ENCODE results near the gene AIFM3. TPM values are rescaled to one million over a fixed set of nuclear protein-coding genes. Genes with fewer than 3 reads are reported as not detected.

The AIFM3 gene
- total RNA-seq, 4 donors from 2014 or later = 112 to 150 (median 126) TPM

GRCh38 chr22:21009638-21010425 lies 42.8 kb downstream of the AIFM3 start:
- no peak for TF ChIP-seq POLR2AphosphoS5 (IDR thresholded peaks at IDR 0.05)
- TF ChIP-seq EP300 (IDR thresholded peaks at IDR 0.05; ENCODE audit: low read depth) = no peak
- no peak for TF ChIP-seq CTCF (IDR thresholded peaks at IDR 0.05)
- TF ChIP-seq POLR2A (IDR thresholded peaks at IDR 0.05) = no peak
- Histone ChIP-seq H3K4me1 (peaks cover 5 to 13% (median 12%) of the 10 kb centered on the region in 4 donors), H3K9me3 (no peaks in the 10 kb centered on the region), H3K27me3 (no peaks in the 10 kb centered on the region), H3K27ac (no peak overlapping the region), H3K4me3 (no peak overlapping the region), H3K36me3 (no peaks in the 10 kb centered on the region)
- WGBS, 2 donors (ENCODE audit: low coverage in 1 of 2) = 59 to 67% methylated on average over 3 to 10 of the region's 10 CpGs
- in situ Hi-C loops (cut with MboI; ENCODE audit: low pct_ligation_motif_present in 1 of 4, low pct_unique_long_range_greater_than_20kb in 1 of 4, low sequenced_read_pairs in 3 of 4) (no loop called here), intact Hi-C loops (cut with DNase I; ENCODE audit: low total_unique reads) (no loop called here)
- peak; percentile 35 for DNase-seq

- H3K27ac ChIP-seq = no peak overlapping the region
- no peaks in the 10 kb centered on the region for H3K9me3 ChIP-seq
- H3K4me1 ChIP-seq = peaks cover 12 to 21% (median 19%) of the 10 kb centered on the region in 4 donors
- H3K36me3 ChIP-seq = no peaks in the 10 kb centered on the region
- intact Hi-C loops (cut with DNase I; ENCODE audit: low total_unique reads) (no loop called here), in situ Hi-C loops (cut with MboI; ENCODE audit: low pct_ligation_motif_present in 1 of 4, low pct_unique_long_range_greater_than_20kb in 1 of 4, low sequenced_read_pairs in 3 of 4) (no loop called here)
- no peak overlapping the region for H3K4me3 ChIP-seq
- WGBS, 2 donors (ENCODE audit: low coverage in 1 of 2) = 88% methylated on average over 3 of the region's 3 CpGs; no CpG with 5 or more reads in 1 of the 2 donors
- TF ChIP-seq POLR2A (IDR thresholded peaks at IDR 0.05) (no peak), EP300 (IDR thresholded peaks at IDR 0.05; ENCODE audit: low read depth) (no peak), POLR2AphosphoS5 (IDR thresholded peaks at IDR 0.05) (no peak), CTCF (IDR thresholded peaks at IDR 0.05) (no peak)
- DNase-seq = no peak
- no peaks in the 10 kb centered on the region for H3K27me3 ChIP-seq
Observed at GRCh38 chr22:21010426-21011113, 43.5 kb downstream of the AIFM3 start.

- DNase-seq = no peak
- no peaks in the 10 kb centered on the region for H3K9me3 ChIP-seq
- WGBS, 2 donors (ENCODE audit: low coverage in 1 of 2) = 82% methylated on average over 13 of the region's 14 CpGs; no CpG with 5 or more reads in 1 of the 2 donors
- intact Hi-C loops (cut with DNase I; ENCODE audit: low total_unique reads) (no loop called here), in situ Hi-C loops (cut with MboI; ENCODE audit: low pct_ligation_motif_present in 1 of 4, low pct_unique_long_range_greater_than_20kb in 1 of 4, low sequenced_read_pairs in 3 of 4) (no loop called here)
- TF ChIP-seq POLR2A (IDR thresholded peaks at IDR 0.05) (no peak), POLR2AphosphoS5 (IDR thresholded peaks at IDR 0.05) (no peak), CTCF (IDR thresholded peaks at IDR 0.05) (no peak), EP300 (IDR thresholded peaks at IDR 0.05; ENCODE audit: low read depth) (no peak)
- no peaks in the 10 kb centered on the region for H3K27me3 ChIP-seq
- H3K36me3 ChIP-seq = no peaks in the 10 kb centered on the region
- no peak overlapping the region for H3K27ac ChIP-seq
- H3K4me1 ChIP-seq = peaks cover 14 to 27% (median 20%) of the 10 kb centered on the region in 4 donors
- H3K4me3 ChIP-seq = no peak overlapping the region
Observed at GRCh38 chr22:21012446-21013407, 45.7 kb downstream of the AIFM3 start.

Measured in transverse colon (tissue), 4 donors.